ENCODE results near the gene ERBB4. TPM values are rescaled to one million over a fixed set of nuclear protein-coding genes. Genes with fewer than 3 reads are reported as not detected.

ERBB4 gene
- total RNA-seq, 1 donor from 2014 or later = 22.6 TPM

- no peaks in the 10 kb centered on the region for H3K36me3 ChIP-seq
- TF ChIP-seq CTCF (IDR thresholded peaks at IDR 0.05) = no peak
- ATAC-seq = no peak
Measured at GRCh38 chr2:212381428-212382102, 157.0 kb downstream of the ERBB4 start.

GRCh38 chr2:212379103-212379502, 159.5 kb downstream of the ERBB4 start:
- H3K27ac ChIP-seq = no peak overlapping the region
- intact Hi-C loops (cut with DNase I) = no loop called here

More at GRCh38 chr2:212381428-212382102, 157.0 kb downstream of the ERBB4 start:
- Histone ChIP-seq H3K4me1 (no peaks in the 10 kb centered on the region), H3K27me3 (no peaks in the 10 kb centered on the region), H3K27ac (no peak overlapping the region), H3K9me3 (no peaks in the 10 kb centered on the region), H3K4me3 (no peak overlapping the region)
- DNase-seq = no peak
- intact Hi-C loops (cut with DNase I) = no loop called here

GRCh38 chr2:212367431-212367830, 171.2 kb downstream of the ERBB4 start:
- Histone ChIP-seq H3K4me1 (no peaks in the 10 kb centered on the region), H3K9me3 (no peaks in the 10 kb centered on the region), H3K36me3 (no peaks in the 10 kb centered on the region), H3K27ac (no peak overlapping the region), H3K4me3 (no peak overlapping the region), H3K27me3 (no peaks in the 10 kb centered on the region)
- ATAC-seq (no peak), DNase-seq (no peak)
- TF ChIP-seq CTCF (IDR thresholded peaks at IDR 0.05) = no peak
- intact Hi-C loops (cut with DNase I) = no loop called here

More at GRCh38 chr2:212379103-212379502, 159.5 kb downstream of the ERBB4 start:
- TF ChIP-seq CTCF (IDR thresholded peaks at IDR 0.05) = no peak
- no peak overlapping the region for H3K4me3 ChIP-seq
- ATAC-seq (no peak), DNase-seq (no peak)
- no peaks in the 10 kb centered on the region for H3K4me1 ChIP-seq
- no peaks in the 10 kb centered on the region for H3K36me3 ChIP-seq
- H3K27me3 ChIP-seq = no peaks in the 10 kb centered on the region
- H3K9me3 ChIP-seq = no peaks in the 10 kb centered on the region

- Histone ChIP-seq H3K27ac (no peak overlapping the region), H3K36me3 (no peaks in the 10 kb centered on the region), H3K4me3 (no peak overlapping the region), H3K4me1 (no peaks in the 10 kb centered on the region), H3K27me3 (no peaks in the 10 kb centered on the region), H3K9me3 (no peaks in the 10 kb centered on the region)
- intact Hi-C loops (cut with DNase I) = no loop called here
- no peak for DNase-seq
- TF ChIP-seq CTCF (IDR thresholded peaks at IDR 0.05) = no peak
- no peak for ATAC-seq
Measured at GRCh38 chr2:212364112-212364985, 174.3 kb downstream of the ERBB4 start.

- Histone ChIP-seq H3K4me1 (no peaks in the 10 kb centered on the region), H3K9me3 (no peaks in the 10 kb centered on the region), H3K27ac (no peak overlapping the region), H3K36me3 (no peaks in the 10 kb centered on the region), H3K4me3 (no peak overlapping the region), H3K27me3 (no peaks in the 10 kb centered on the region)
- no peak for TF ChIP-seq CTCF (IDR thresholded peaks at IDR 0.05)
- no peak for DNase-seq
- ATAC-seq = no peak
- intact Hi-C loops (cut with DNase I) = no loop called here
Measured at GRCh38 chr2:212361174-212361756, 177.3 kb downstream of the ERBB4 start.

All from upper lobe of right lung (tissue), 1 donor.